Nephron progenitor cell (in vitro differentiated cells): ENCODE measurements around the gene FKBP14.

ENCODE experiments used
- DNase-seq: peaks from one replicate; pipeline ENCODE4 v3.0.0; 2021
- H3K27ac Mint-ChIP-seq: 2 replicates; pipeline ENCODE4 v1.8.0; 2021; ENCODE audit warnings: mild to moderate bottlenecking, moderate library complexity, mixed read lengths
- H3K27me3 Mint-ChIP-seq: 2 replicates; pipeline ENCODE4 v1.8.0; 2021; ENCODE audit warnings: mild to moderate bottlenecking, low read depth, mixed read lengths; ENCODE audit not compliant: poor library complexity
- H3K36me3 Mint-ChIP-seq: 2 replicates; pipeline ENCODE4 v1.8.0; 2021; ENCODE audit warnings: low read depth, mixed read lengths
- H3K4me1 Mint-ChIP-seq: 2 replicates; pipeline ENCODE4 v1.8.0; 2021; ENCODE audit warnings: mixed read lengths
- H3K4me3 Mint-ChIP-seq: 2 replicates; pipeline ENCODE4 v1.8.0; 2021; ENCODE audit warnings: mild to moderate bottlenecking, moderate library complexity, mixed read lengths
- H3K9me3 Mint-ChIP-seq: 2 replicates; pipeline ENCODE4 v1.8.0; 2021; ENCODE audit warnings: mild to moderate bottlenecking, moderate library complexity, mixed read lengths
- TF ChIP-seq, protein P1 (sequence below): fragments of 200-600 bp; sonication (generic); IDR thresholded peaks from 2 replicates; pipeline ENCODE4 v1.5.0; 2021; ENCODE audit warnings: antibody characterized with exemption

The FKBP14 gene

DNA sequence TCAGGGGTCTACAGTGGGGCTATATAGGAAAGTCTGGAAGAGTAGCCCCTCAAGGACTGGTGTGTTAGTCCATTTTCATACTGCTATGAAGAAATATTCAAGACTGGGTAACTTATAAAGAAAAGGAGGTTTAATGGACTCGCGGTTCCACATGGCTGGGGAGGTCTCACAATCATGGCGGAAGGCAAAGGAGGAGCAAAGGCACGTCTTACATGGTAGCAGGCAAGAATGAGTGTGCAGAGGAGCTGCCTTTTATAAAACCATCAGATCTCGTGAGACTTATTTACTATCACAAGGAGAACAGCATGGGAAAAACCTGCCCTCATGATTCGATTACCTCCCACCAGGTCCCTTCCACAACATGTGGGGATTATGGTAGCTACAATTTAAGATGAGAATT, 3.0 kb downstream of the FKBP14 start:
- no peaks in the 10 kb centered on the region for H3K27me3 Mint-ChIP-seq
- peaks cover 39% of the 10 kb centered on the region for H3K4me1 Mint-ChIP-seq
- TF ChIP-seq, protein P1, sequence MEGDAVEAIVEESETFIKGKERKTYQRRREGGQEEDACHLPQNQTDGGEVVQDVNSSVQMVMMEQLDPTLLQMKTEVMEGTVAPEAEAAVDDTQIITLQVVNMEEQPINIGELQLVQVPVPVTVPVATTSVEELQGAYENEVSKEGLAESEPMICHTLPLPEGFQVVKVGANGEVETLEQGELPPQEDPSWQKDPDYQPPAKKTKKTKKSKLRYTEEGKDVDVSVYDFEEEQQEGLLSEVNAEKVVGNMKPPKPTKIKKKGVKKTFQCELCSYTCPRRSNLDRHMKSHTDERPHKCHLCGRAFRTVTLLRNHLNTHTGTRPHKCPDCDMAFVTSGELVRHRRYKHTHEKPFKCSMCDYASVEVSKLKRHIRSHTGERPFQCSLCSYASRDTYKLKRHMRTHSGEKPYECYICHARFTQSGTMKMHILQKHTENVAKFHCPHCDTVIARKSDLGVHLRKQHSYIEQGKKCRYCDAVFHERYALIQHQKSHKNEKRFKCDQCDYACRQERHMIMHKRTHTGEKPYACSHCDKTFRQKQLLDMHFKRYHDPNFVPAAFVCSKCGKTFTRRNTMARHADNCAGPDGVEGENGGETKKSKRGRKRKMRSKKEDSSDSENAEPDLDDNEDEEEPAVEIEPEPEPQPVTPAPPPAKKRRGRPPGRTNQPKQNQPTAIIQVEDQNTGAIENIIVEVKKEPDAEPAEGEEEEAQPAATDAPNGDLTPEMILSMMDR, result no peak
- no peak for DNase-seq
- peak overlapping the region; percentile 26 for H3K4me3 Mint-ChIP-seq
- H3K27ac Mint-ChIP-seq, result no peak overlapping the region
- no peaks in the 10 kb centered on the region for H3K9me3 Mint-ChIP-seq
- H3K36me3 Mint-ChIP-seq, result peaks cover 22% of the 10 kb centered on the region

DNA sequence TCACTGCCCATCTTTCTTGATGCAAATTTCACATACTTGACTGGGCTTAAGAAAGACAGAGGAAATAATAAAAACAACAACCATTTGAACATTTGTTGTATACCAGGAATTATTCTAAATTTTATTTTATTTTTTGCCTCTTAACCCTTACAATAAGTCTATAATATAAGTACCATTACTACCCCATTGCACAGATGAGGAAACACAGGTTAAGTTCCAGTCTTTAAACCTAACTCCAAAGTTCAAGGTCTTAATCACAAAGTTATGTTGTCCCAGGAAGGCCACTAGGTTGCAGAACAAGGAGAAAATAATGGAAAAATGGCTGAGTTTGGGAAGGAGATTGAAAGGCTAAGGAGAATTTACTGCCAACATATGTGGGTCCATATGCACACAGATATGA, 3.5 kb downstream of the FKBP14 start:
- Mint-ChIP-seq H3K4me3 (no peak overlapping the region), H3K27me3 (no peaks in the 10 kb centered on the region), H3K9me3 (no peaks in the 10 kb centered on the region), H3K27ac (no peak overlapping the region), H3K36me3 (peaks cover 26% of the 10 kb centered on the region), H3K4me1 (peaks cover 39% of the 10 kb centered on the region)
- TF ChIP-seq, protein P1, result no peak
- no peak for DNase-seq

GRCh38 chr7:30020535-30020934, 6.0 kb downstream of the FKBP14 start:
- Mint-ChIP-seq H3K9me3 (no peaks in the 10 kb centered on the region), H3K27ac (no peak overlapping the region), H3K4me1 (peaks cover 17% of the 10 kb centered on the region), H3K36me3 (peaks cover 43% of the 10 kb centered on the region), H3K27me3 (no peaks in the 10 kb centered on the region), H3K4me3 (no peak overlapping the region)
- TF ChIP-seq, protein P1, result no peak
- DNase-seq, result no peak

DNA sequence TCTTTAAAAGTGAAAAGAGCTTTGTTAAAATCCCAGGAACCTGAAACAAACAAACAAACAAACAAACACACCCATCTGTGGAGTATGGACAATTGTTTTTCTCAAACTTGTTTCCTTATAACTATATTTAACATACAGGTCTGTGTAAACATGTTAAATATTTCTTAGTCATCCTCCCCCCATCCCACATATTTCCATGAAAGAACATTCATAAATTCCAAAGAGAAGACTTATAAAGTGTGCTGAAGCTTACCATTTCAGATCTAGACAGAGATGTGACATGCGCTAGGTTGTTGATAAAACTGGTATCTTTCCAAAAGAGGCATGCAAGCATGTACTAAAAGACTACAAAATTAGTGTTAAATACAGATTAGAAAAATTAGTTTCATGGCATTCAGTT, 6.5 kb downstream of the FKBP14 start:
- no peaks in the 10 kb centered on the region for H3K9me3 Mint-ChIP-seq
- peaks cover 11% of the 10 kb centered on the region for H3K4me1 Mint-ChIP-seq
- H3K27me3 Mint-ChIP-seq, result no peaks in the 10 kb centered on the region
- TF ChIP-seq, protein P1, result no peak
- peaks cover 43% of the 10 kb centered on the region for H3K36me3 Mint-ChIP-seq
- H3K4me3 Mint-ChIP-seq, result no peak overlapping the region
- peak overlapping the region; percentile 90 for H3K27ac Mint-ChIP-seq
- no peak for DNase-seq

DNA sequence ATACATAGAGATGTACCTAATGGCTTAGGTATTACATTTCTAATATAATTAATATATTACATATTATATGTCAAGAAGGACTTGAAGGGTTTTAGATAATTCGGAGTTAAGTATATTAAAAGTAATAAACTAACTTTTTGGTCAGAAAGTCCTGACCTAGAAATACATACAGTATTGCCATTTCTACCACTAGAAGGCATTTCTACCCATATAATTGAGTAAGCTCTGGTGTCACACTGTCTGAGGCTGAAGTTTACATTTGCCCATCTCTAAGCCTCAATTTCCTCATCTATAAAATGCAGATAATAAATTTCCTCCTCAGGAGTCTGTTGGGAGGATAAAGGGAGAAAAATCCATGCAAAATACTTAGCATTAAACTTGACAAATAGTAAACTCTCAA, 7.1 kb downstream of the FKBP14 start:
- peaks cover 48% of the 10 kb centered on the region for H3K36me3 Mint-ChIP-seq
- no peak overlapping the region for H3K27ac Mint-ChIP-seq
- peaks cover 6% of the 10 kb centered on the region for H3K4me1 Mint-ChIP-seq
- H3K27me3 Mint-ChIP-seq, result no peaks in the 10 kb centered on the region
- DNase-seq, result no peak
- TF ChIP-seq, protein P1, result no peak
- no peaks in the 10 kb centered on the region for H3K9me3 Mint-ChIP-seq
- no peak overlapping the region for H3K4me3 Mint-ChIP-seq

GRCh38 chr7:30018451-30018850, 8.1 kb downstream of the FKBP14 start:
- peaks cover 47% of the 10 kb centered on the region for H3K36me3 Mint-ChIP-seq
- no peak overlapping the region for H3K4me3 Mint-ChIP-seq
- no peaks in the 10 kb centered on the region for H3K9me3 Mint-ChIP-seq
- H3K4me1 Mint-ChIP-seq, result peaks cover under 1% of the 10 kb centered on the region
- TF ChIP-seq, protein P1, result no peak
- no peaks in the 10 kb centered on the region for H3K27me3 Mint-ChIP-seq
- no peak overlapping the region for H3K27ac Mint-ChIP-seq
- no peak for DNase-seq
